DOHH2 (cell line): Measurements from ENCODE around the gene CXCL12.

Experiments
- H3F3A ChIP-seq: fragments of 200-600 bp; sonication (generic), shearing (Covaris generic); 2 replicates; pipeline ENCODE4 v1.6.0; 2016; ENCODE audit warnings: antibody characterized with exemption, mild to moderate bottlenecking; ENCODE audit not compliant: control insufficient read depth, insufficient read depth
- H3K27ac ChIP-seq: fragments of 200-600 bp; sonication (generic); 2 replicates; pipeline ENCODE4 v1.5.1; 2014; ENCODE audit warnings: low read depth, mild to moderate bottlenecking, low read length, moderate library complexity
- H3K27me3 ChIP-seq: fragments of 200-600 bp; sonication (generic); 2 replicates; pipeline ENCODE4 v1.6.1; 2014; ENCODE audit warnings: mild to moderate bottlenecking, low read length, mixed read lengths; ENCODE audit not compliant: control insufficient read depth
- H3K36me3 ChIP-seq: fragments of 200-600 bp; sonication (generic); 2 replicates; pipeline ENCODE4 v1.6.1; 2014; ENCODE audit warnings: mild to moderate bottlenecking, low read length, moderate library complexity, mixed read lengths; ENCODE audit not compliant: control insufficient read depth
- H3K4me1 ChIP-seq: fragments of 200-600 bp; sonication (generic); 2 replicates; pipeline ENCODE4 v1.6.1; 2014; ENCODE audit warnings: mild to moderate bottlenecking, low read length, mixed read lengths; ENCODE audit not compliant: control insufficient read depth
- H3K4me2 ChIP-seq: fragments of 200-600 bp; sonication (generic); 2 replicates; pipeline ENCODE4 v1.6.0; 2014; ENCODE audit warnings: mild to moderate bottlenecking, low read length, moderate library complexity
- H3K4me3 ChIP-seq: fragments of 200-600 bp; sonication (generic); 2 replicates; pipeline ENCODE4 v1.5.1; 2014; ENCODE audit warnings: mild to moderate bottlenecking, low read length, mixed read lengths
- H3K79me2 ChIP-seq: fragments of 200-600 bp; sonication (generic); 2 replicates; pipeline ENCODE4 v1.6.1; 2014; ENCODE audit warnings: mild to moderate bottlenecking, low read length, mixed read lengths; ENCODE audit not compliant: control insufficient read depth
- H3K9me2 ChIP-seq: fragments of 200-600 bp; sonication (generic); replicated peaks from 2 replicates; pipeline ENCODE4 v1.6.1; 2014; ENCODE audit warnings: mild to moderate bottlenecking, low read length, mixed read lengths; ENCODE audit not compliant: control insufficient read depth
- H3K9me3 ChIP-seq: fragments of 200-600 bp; sonication (generic); 2 replicates; pipeline ENCODE4 v1.6.1; 2014; ENCODE audit warnings: antibody characterized with exemption, low read length, mixed read lengths; ENCODE audit not compliant: control insufficient read depth, insufficient read depth
- H4K20me1 ChIP-seq: fragments of 200-600 bp; sonication (generic); 2 replicates; pipeline ENCODE4 v1.6.0; 2014; ENCODE audit warnings: low read depth, mild to moderate bottlenecking, antibody characterized with exemption, low read length, moderate library complexity; ENCODE audit not compliant: control insufficient read depth, insufficient read depth
- CTCF ChIP-seq: fragments of 200-600 bp; sonication (generic); IDR thresholded peaks from one replicate; pipeline ENCODE4 v1.5.1; 2014; ENCODE audit warnings: antibody characterized with exemption, mild to moderate bottlenecking, low read depth, low read length; ENCODE audit not compliant: poor library complexity, severe bottlenecking
- EZH2phosphoT487 ChIP-seq: fragments of 200-600 bp; sonication (generic); IDR thresholded peaks from 2 replicates; pipeline ENCODE4 v1.6.1; 2017; ENCODE audit warnings: borderline replicate concordance, mild to moderate bottlenecking, antibody characterized with exemption, low read length, moderate library complexity, mixed read lengths

Gene CXCL12

GRCh38 chr10:44419790-44420549 is 35.1 kb upstream of the CXCL12 start:
- Histone ChIP-seq H3K27me3 (no peaks in the 10 kb centered on the region), H3K79me2 (no peaks in the 10 kb centered on the region), H3K4me3 (no peak overlapping the region), H3K27ac (no peak overlapping the region), H3K4me1 (no peaks in the 10 kb centered on the region), H3K36me3 (no peaks in the 10 kb centered on the region), H3F3A (no peaks in the 10 kb centered on the region), H3K9me2 (no peaks in the 10 kb centered on the region), H3K4me2 (no peak overlapping the region), H4K20me1 (no peaks in the 10 kb centered on the region), H3K9me3 (no peaks in the 10 kb centered on the region)
- TF ChIP-seq CTCF = no peak
- TF ChIP-seq EZH2phosphoT487 = no peak

- TF ChIP-seq CTCF (no peak), EZH2phosphoT487 (no peak)
- no peaks in the 10 kb centered on the region for H3K79me2 ChIP-seq
Measured at GRCh38 chr10:44418637-44419036, 33.7 kb upstream of the CXCL12 start.

DNA sequence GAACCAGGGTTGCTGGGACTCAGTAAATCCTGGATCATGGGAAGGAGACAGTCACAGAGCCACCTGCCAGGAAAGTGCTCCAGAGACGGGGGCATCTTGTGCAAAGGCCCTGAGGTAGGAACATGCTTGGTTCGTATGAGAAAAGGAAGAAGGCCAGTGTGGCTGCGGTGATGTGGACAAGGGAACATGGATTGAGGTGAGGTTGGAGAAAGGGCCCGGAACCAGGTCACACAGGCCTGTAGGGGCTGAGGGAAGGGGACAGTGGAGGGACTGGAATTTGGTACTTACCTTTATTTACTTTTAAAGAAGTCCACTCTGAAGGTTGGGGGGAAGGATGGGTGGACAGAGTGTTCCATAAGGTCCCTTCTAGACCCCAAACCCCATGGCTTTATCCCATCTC is 32.9 kb upstream of the CXCL12 start:
- H3F3A ChIP-seq = no peaks in the 10 kb centered on the region
- no peaks in the 10 kb centered on the region for H3K27me3 ChIP-seq
- H3K27ac ChIP-seq = no peak overlapping the region
- no peak overlapping the region for H3K4me3 ChIP-seq
- H4K20me1 ChIP-seq = no peaks in the 10 kb centered on the region
- TF ChIP-seq CTCF = no peak
- no peak for TF ChIP-seq EZH2phosphoT487
- no peaks in the 10 kb centered on the region for H3K4me1 ChIP-seq
- H3K4me2 ChIP-seq = no peak overlapping the region
- H3K9me3 ChIP-seq = no peaks in the 10 kb centered on the region
- no peaks in the 10 kb centered on the region for H3K9me2 ChIP-seq
- H3K79me2 ChIP-seq = no peaks in the 10 kb centered on the region
- no peaks in the 10 kb centered on the region for H3K36me3 ChIP-seq

More at GRCh38 chr10:44418637-44419036, 33.7 kb upstream of the CXCL12 start:
- H3K27ac ChIP-seq = no peak overlapping the region
- no peak overlapping the region for H3K4me3 ChIP-seq
- H3K36me3 ChIP-seq = no peaks in the 10 kb centered on the region
- H4K20me1 ChIP-seq = no peaks in the 10 kb centered on the region
- H3K9me2 ChIP-seq = no peaks in the 10 kb centered on the region
- H3K9me3 ChIP-seq = no peaks in the 10 kb centered on the region
- no peaks in the 10 kb centered on the region for H3K27me3 ChIP-seq
- H3K4me1 ChIP-seq = no peaks in the 10 kb centered on the region
- H3K4me2 ChIP-seq = no peak overlapping the region
- H3F3A ChIP-seq = no peaks in the 10 kb centered on the region
